Esophagus muscularis mucosa (tissue), 4 donors: ENCODE results near the gene CENPB. TPM values are rescaled to one million over a fixed set of nuclear protein-coding genes. Genes with fewer than 3 reads are reported as not detected.

Experiments
- DNase-seq: peaks from one replicate; pipeline ENCODE4 v3.0.0-alpha.2; 2017; ENCODE audit errors: extremely low spot score
- H3K27ac ChIP-seq, 4 donors: fragments of 200-600 bp; sonication (generic); replicated peaks in 1 of 4; 1 replicate in 3 of 4; 2 replicates in 1 of 4; pipeline ENCODE4 v1.5.1; 2016 to 2019; ENCODE audit warnings: mild to moderate bottlenecking in 1 of 4
- H3K27me3 ChIP-seq, 4 donors: fragments of 200-600 bp; sonication (generic); one replicate each; pipeline versions ENCODE4 v1.5.1 to v1.6.0; 2016 to 2019
- H3K36me3 ChIP-seq, 4 donors: fragments of 200-600 bp; sonication (generic); one replicate each; pipeline ENCODE4 v1.5.1; 2016 to 2019
- H3K4me1 ChIP-seq, 4 donors: fragments of 200-600 bp; sonication (generic); one replicate each; pipeline ENCODE4 v1.5.1; 2016 to 2019
- H3K4me3 ChIP-seq, 4 donors: fragments of 200-600 bp; sonication (generic); 1 replicate in 2 of 4; 2 replicates in 2 of 4; pipeline ENCODE4 v1.5.1; 2016 to 2019; ENCODE audit warnings: mild to moderate bottlenecking in 4 of 4, moderate library complexity in 1 of 4
- H3K9me3 ChIP-seq, 4 donors: fragments of 200-600 bp; sonication (generic); 1 replicate in 3 of 4; 2 replicates in 1 of 4; pipeline ENCODE4 v1.5.1; 2016 to 2019
- CTCF ChIP-seq, 3 experiments: fragments of 200-600 bp in 2 of 3; fragments of 450-650 bp in 1 of 3; sonication (generic) in 2 of 3; IDR thresholded peaks; one replicate each; pipeline ENCODE4 v1.5.1; 2017 to 2019; ENCODE audit warnings: antibody characterized with exemption in 3 of 3, mild to moderate bottlenecking in 2 of 3, moderate library complexity in 1 of 3
- EP300 ChIP-seq: sonication (generic); formaldehyde crosslinking; IDR thresholded peaks from one replicate; pipeline ENCODE4 v1.6.1; 2017; ENCODE audit warnings: antibody characterized with exemption
- POLR2A ChIP-seq: fragments of 450-650 bp; IDR thresholded peaks from one replicate; pipeline ENCODE4 v1.6.1; 2017; ENCODE audit warnings: antibody characterized with exemption, moderate library complexity, mild to moderate bottlenecking, low read depth
- POLR2AphosphoS5 ChIP-seq, 2 donors: sonication (generic); formaldehyde crosslinking; IDR thresholded peaks; one replicate each; pipeline ENCODE4 v1.6.1; 2017; ENCODE audit warnings: antibody characterized with exemption in 2 of 2
- WGBS: methylation state at CpG from one replicate; pipeline ENCODE4 v1.1.5; 2018; 5-methylcytosine and 5-hydroxymethylcytosine counted together
- intact Hi-C: fragments of 100-400 bp; cut with DNase I; formaldehyde crosslinking; loops from one replicate; pipeline ENCODE4 v1.15.1; 2023
- total RNA-seq, 4 donors: library from RNA; depleted of rRNA; stranded (reverse); fragments of >200 nt; gene quantifications; one replicate each; pipeline versions ENCODE4 v1.1.0 to v1.2.1, GENCODE V29; 2016

Gene CENPB
- total RNA-seq, 4 donors from 2014 or later = 131 to 225 (median 199) TPM

- Histone ChIP-seq H3K36me3 (peaks cover 0 to 20% (median 11%) of the 10 kb centered on the region in 4 donors), H3K4me3 (no peak overlapping the region), H3K9me3 (no peaks in the 10 kb centered on the region), H3K4me1 (peaks cover 50 to 71% (median 70%) of the 10 kb centered on the region in 4 donors), H3K27ac (no peak overlapping the region), H3K27me3 (no peaks in the 10 kb centered on the region)
- no peak for DNase-seq
- WGBS = 87% methylated on average over 4 of the region's 6 CpGs
- intact Hi-C loops = no loop called here
- TF ChIP-seq POLR2A = no peak
- TF ChIP-seq POLR2AphosphoS5 (IDR thresholded peaks at IDR 0.05) = no peak
- no peak for TF ChIP-seq EP300
- no peak for TF ChIP-seq CTCF (IDR thresholded peaks at IDR 0.05)
Measured at GRCh38 chr20:3782597-3782996, 3.9 kb downstream of the CENPB start.

- DNase-seq = peak; percentile 93
- intact Hi-C loops = no loop called here
Measured at GRCh38 chr20:3781153-3781910, 5.2 kb downstream of the CENPB start, which contains the start of gene SPEF1. Gene SPEF1 (minus strand): TSS chr20:3781448. CDS start chr20:3781287, 161 bp downstream.

GRCh38 chr20:3778976-3779375 is 7.6 kb downstream of the CENPB start:
- WGBS = 44% methylated on average over 9 of the region's 18 CpGs
- no peak for DNase-seq

More at GRCh38 chr20:3781153-3781910, 5.2 kb downstream of the CENPB start, which contains the start of gene SPEF1:
- peaks cover 46 to 73% (median 69%) of the 10 kb centered on the region in 4 donors for H3K4me1 ChIP-seq
- WGBS = 18% methylated on average over 25 of the region's 28 CpGs
- TF ChIP-seq CTCF (IDR thresholded peaks at IDR 0.05) (peak; percentile 50 to 66 (median 51)), EP300 (no peak), POLR2AphosphoS5 (IDR thresholded peaks at IDR 0.05) (peak in 1 of 2 donors; percentile 65)
- peak within 1 kb of the TSS; percentile 37 to 56 (median 48) for H3K4me3 ChIP-seq
- no peaks in the 10 kb centered on the region for H3K9me3 ChIP-seq
- no peaks in the 10 kb centered on the region for H3K27me3 ChIP-seq
- H3K27ac ChIP-seq = peak within 1 kb of the TSS; percentile 51 to 67 (median 62)
- H3K36me3 ChIP-seq = peaks cover 0 to 20% (median 11%) of the 10 kb centered on the region in 4 donors

GRCh38 chr20:3777716-3778629 is 8.6 kb downstream of the CENPB start:
- intact Hi-C loops = no loop called here
- peaks cover 22 to 41% (median 38%) of the 10 kb centered on the region in 4 donors for H3K4me1 ChIP-seq
- TF ChIP-seq CTCF (IDR thresholded peaks at IDR 0.05) (peak in 1 of 3 experiments; percentile 21), POLR2AphosphoS5 (IDR thresholded peaks at IDR 0.05) (peak in 1 of 2 donors; percentile 52), EP300 (no peak)
- H3K4me3 ChIP-seq = peak overlapping the region; percentile 55 to 66 (median 59)
- H3K27me3 ChIP-seq = no peaks in the 10 kb centered on the region
- peaks cover 0 to 7% (median under 1%) of the 10 kb centered on the region in 4 donors for H3K36me3 ChIP-seq
- peak overlapping the region in 3 of 4 donors; percentile 36 to 49 (median 39) for H3K27ac ChIP-seq
- WGBS = 16% methylated on average over 15 of the region's 70 CpGs
- no peaks in the 10 kb centered on the region for H3K9me3 ChIP-seq
- peak; percentile 93 for DNase-seq

More at GRCh38 chr20:3778976-3779375, 7.6 kb downstream of the CENPB start:
- intact Hi-C loops = no loop called here
- no peak overlapping the region for H3K4me3 ChIP-seq
- H3K27ac ChIP-seq = no peak overlapping the region
- peaks cover 0 to 17% (median 6%) of the 10 kb centered on the region in 4 donors for H3K36me3 ChIP-seq
- no peaks in the 10 kb centered on the region for H3K9me3 ChIP-seq
- TF ChIP-seq POLR2AphosphoS5 (IDR thresholded peaks at IDR 0.05) (no peak), CTCF (IDR thresholded peaks at IDR 0.05) (no peak), POLR2A (no peak)
- H3K4me1 ChIP-seq = peaks cover 29 to 51% (median 48%) of the 10 kb centered on the region in 4 donors
- H3K27me3 ChIP-seq = no peaks in the 10 kb centered on the region
